Mesothelial cell of epicardium (in vitro differentiated cells): ENCODE measurements around the gene RASSF6. TPM values are rescaled to one million over a fixed set of nuclear protein-coding genes. Genes with fewer than 3 reads are reported as not detected.

ENCODE experiments used
- DNase-seq, 2 experiments: peaks; one replicate each; pipeline ENCODE4 v3.0.0; 2021; ENCODE audit warnings: low spot score in 2 of 2; ENCODE audit not compliant: unreplicated experiment in 2 of 2
- H3K27ac Mint-ChIP-seq: 2 replicates; pipeline ENCODE4 v1.8.0; 2021; ENCODE audit warnings: mixed read lengths
- H3K27me3 Mint-ChIP-seq: 2 replicates; pipeline ENCODE4 v1.8.0; 2021; ENCODE audit warnings: low read depth, mixed read lengths
- H3K36me3 Mint-ChIP-seq: 2 replicates; pipeline ENCODE4 v1.8.0; 2021; ENCODE audit warnings: mixed read lengths
- H3K4me1 Mint-ChIP-seq: 2 replicates; pipeline ENCODE4 v1.8.0; 2021; ENCODE audit warnings: mixed read lengths
- H3K4me3 Mint-ChIP-seq: 2 replicates; pipeline ENCODE4 v1.8.0; 2021; ENCODE audit warnings: mild to moderate bottlenecking, moderate library complexity, mixed read lengths
- H3K9me3 Mint-ChIP-seq: 2 replicates; pipeline ENCODE4 v1.8.0; 2021; ENCODE audit warnings: mixed read lengths
- CTCF ChIP-seq: fragments of 200-600 bp; sonication (generic); IDR thresholded peaks from one replicate; pipeline ENCODE4 v1.5.0; 2021; ENCODE audit warnings: antibody characterized with exemption; ENCODE audit not compliant: unreplicated experiment
- total RNA-seq: library from RNA; stranded (reverse); gene quantifications from 3 replicates; pipeline ENCODE4 v1.2.1, GENCODE V29; 2021

The RASSF6 gene
- total RNA-seq, 1 donor from 2014 or later = 1.8 TPM

DNA sequence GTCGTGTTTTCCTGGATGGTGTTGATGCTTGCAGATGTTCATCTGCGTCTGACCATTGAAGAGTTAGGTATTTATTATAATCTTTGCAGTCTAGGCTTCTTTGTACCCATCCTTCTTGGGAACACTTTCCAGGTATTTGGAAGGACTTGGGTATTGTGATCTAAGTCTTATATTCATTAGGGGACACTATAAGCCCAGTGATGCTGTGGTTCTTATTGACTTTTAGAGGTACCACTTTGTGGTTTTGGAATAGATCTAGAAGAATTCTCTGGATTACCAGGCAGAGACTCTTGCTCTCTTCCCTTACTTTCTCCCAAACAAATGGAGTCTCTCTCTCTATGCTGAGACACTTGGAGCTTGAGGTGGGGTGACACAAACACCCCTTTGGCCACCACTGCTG lies 97.1 kb downstream of the RASSF6 start:
- no peaks in the 10 kb centered on the region for H3K36me3 Mint-ChIP-seq
- H3K27ac Mint-ChIP-seq = no peak overlapping the region
- no peak for DNase-seq
- H3K27me3 Mint-ChIP-seq = no peaks in the 10 kb centered on the region
- no peak overlapping the region for H3K4me3 Mint-ChIP-seq
- TF ChIP-seq CTCF = no peak
- peaks cover 25% of the 10 kb centered on the region for H3K4me1 Mint-ChIP-seq
- peaks cover 7% of the 10 kb centered on the region for H3K9me3 Mint-ChIP-seq

Other genes with a start within 250 kb of the RASSF6 start
- 0.59 to 1.5 TPM (median 0.63 TPM) in 3 replicates for gene ALB, start 216.1 kb downstream of the RASSF6 start, total RNA-seq
- 0.25 to 4.3 TPM (median 0.31 TPM) in 3 replicates for gene AFP, start 184.2 kb downstream of the RASSF6 start, total RNA-seq
- gene AFM, start 138.7 kb downstream of the RASSF6 start, total RNA-seq = not detected in 3 replicates
- gene CXCL8, start 120.1 kb upstream of the RASSF6 start, total RNA-seq = 8.8 to 9.5 TPM (median 8.9 TPM) in 3 replicates
- gene CXCL6, start 216.2 kb upstream of the RASSF6 start, total RNA-seq = 0.16 to 0.20 TPM (median 0.18 TPM) in 3 replicates
- gene PF4V1, start 232.9 kb upstream of the RASSF6 start, total RNA-seq = not detected in 3 replicates
- gene CXCL1, start 249.0 kb upstream of the RASSF6 start, total RNA-seq = 0.47 to 0.77 TPM (median 0.74 TPM) in 3 replicates